GM10266 (cell line): Measurements from ENCODE around the gene CABLES2.

Source experiments
- DNase-seq: peaks from one replicate; pipeline ENCODE4 v3.0.0; 2012; ENCODE audit errors: extremely low spot score
- TF ChIP-seq, protein P1 (sequence below): IDR thresholded peaks from 2 replicates; pipeline ENCODE4 v1.5.1; 2012; ENCODE audit warnings: mild to moderate bottlenecking, low read depth; ENCODE audit not compliant: control insufficient read depth, insufficient read depth; ENCODE audit errors: missing control alignments

Gene CABLES2

DNA sequence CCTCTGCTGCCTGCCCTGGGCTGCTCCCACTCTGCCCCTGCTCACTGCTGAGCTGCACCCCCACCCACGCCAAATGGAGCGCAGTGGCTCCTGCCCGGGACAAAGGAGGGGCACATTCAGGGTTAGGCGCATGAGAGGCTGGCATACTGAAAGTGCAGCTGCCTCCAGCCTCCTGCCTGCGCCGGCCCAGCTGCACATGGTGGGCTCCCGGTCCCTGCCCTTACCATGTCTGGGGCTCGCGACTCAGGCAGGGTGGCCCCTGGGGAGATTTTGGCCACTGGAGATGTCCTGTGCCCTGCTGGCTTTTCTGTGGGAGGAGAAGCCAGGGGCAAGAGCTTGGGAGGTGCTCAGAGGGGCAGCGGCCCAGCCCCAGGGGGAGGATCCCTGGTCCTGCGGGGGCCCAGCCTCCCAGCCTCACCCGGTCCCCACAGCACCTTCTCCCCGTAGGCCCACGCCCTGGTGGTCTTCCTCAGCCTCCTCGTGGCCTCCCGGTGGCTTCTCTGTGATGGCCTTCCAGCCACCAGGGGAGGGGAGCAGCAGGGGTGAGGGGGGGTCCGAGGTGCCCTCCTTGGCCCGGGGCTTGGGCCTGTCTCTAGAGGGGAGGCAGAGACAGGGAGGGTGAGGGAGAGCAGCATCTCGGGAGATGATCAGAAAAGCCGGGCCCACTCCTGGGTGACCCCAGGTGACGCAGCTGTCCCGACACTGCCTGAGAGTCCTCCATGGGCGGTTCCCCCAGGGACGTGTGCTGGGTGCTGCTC lies 8.4 kb upstream of the CABLES2 start:
- TF ChIP-seq, protein P1, sequence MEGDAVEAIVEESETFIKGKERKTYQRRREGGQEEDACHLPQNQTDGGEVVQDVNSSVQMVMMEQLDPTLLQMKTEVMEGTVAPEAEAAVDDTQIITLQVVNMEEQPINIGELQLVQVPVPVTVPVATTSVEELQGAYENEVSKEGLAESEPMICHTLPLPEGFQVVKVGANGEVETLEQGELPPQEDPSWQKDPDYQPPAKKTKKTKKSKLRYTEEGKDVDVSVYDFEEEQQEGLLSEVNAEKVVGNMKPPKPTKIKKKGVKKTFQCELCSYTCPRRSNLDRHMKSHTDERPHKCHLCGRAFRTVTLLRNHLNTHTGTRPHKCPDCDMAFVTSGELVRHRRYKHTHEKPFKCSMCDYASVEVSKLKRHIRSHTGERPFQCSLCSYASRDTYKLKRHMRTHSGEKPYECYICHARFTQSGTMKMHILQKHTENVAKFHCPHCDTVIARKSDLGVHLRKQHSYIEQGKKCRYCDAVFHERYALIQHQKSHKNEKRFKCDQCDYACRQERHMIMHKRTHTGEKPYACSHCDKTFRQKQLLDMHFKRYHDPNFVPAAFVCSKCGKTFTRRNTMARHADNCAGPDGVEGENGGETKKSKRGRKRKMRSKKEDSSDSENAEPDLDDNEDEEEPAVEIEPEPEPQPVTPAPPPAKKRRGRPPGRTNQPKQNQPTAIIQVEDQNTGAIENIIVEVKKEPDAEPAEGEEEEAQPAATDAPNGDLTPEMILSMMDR, result no peak

GRCh38 chr20:62413896-62414481 lies 6.9 kb upstream of the CABLES2 start:
- DNase-seq, result no peak
- TF ChIP-seq, protein P1, result no peak

More for the DNA sequence above, 8.4 kb upstream of the CABLES2 start:
- DNase-seq, result no peak

- DNase-seq, result no peak
- TF ChIP-seq, protein P1, result no peak
Observed at GRCh38 chr20:62413025-62413570, 6.0 kb upstream of the CABLES2 start.

DNA sequence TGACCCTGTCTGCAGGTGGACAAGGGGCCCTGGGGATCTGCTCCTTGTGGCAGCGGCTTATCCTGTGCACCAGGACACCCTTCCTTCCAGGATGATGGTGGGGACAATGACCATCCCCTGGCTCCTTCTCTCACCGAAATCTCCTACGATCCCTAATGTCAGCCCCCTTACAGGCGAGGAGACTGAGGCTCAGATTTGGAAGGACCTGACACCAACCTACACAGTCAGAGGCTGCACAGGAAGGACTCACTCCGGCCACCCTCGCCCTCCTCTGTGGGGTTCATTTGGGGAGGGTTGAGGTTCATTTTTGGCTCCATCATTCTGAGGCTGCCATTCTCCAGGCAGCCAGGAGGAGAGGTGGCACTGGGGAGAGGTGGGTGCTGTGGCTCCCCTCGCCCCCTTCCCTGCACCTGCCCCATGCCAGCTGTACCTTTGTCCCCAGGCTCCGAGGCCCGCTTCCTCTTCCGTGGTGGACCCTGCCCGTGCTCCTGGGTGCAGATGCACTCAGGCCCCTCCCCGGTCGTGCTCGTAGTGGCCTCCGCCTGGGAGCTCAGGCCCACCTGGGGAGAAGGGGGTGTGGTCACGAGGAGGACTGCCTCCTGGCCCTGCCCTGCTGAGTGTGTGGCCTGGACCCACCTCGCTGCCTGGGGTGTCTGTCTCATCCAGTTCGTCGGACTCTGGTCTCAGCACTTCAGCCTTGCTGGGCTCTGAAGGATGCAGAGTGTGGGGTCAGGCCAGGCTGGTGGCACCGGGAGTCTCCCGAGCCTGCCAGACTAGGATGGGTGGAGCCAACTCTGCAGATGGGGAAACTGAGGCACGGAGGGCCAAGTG lies 5.3 kb upstream of the CABLES2 start:
- DNase-seq, result no peak
- TF ChIP-seq, protein P1, result no peak

DNA sequence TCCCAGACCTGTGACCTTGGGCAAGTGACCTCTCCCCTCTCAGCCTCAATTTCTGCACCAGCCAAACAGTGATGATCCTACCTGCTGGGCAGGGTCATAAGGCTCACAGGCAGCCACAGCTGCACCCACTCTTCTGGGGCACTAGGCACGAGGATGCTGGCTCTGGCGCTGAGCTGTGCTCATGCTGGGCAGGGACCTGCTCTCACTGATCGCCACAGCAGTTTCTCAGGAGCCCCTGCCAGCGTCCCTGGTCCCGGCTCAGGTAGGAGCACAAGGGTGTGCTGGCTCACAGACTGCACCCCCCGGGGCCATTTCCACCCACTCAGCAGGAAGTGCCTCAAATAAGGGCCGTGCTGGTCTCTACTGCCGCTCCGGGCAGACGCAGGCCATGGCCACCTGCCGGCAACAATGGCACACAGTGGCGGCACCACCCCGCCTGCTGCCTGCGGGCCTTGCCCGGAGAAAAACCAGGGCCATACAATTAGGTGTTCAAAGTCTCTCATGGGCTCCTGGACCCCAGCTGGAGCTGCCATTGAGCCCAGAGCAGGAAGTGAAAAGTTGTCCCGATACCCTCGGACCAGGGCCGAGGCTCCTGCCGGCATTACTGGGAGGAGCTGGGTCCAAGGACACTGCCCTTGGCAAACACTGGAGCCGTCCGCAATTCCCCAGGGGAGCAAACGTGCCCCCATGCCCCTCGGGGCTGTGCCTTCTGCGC lies 4.6 kb upstream of the CABLES2 start:
- DNase-seq, result no peak
- TF ChIP-seq, protein P1, result no peak

DNA sequence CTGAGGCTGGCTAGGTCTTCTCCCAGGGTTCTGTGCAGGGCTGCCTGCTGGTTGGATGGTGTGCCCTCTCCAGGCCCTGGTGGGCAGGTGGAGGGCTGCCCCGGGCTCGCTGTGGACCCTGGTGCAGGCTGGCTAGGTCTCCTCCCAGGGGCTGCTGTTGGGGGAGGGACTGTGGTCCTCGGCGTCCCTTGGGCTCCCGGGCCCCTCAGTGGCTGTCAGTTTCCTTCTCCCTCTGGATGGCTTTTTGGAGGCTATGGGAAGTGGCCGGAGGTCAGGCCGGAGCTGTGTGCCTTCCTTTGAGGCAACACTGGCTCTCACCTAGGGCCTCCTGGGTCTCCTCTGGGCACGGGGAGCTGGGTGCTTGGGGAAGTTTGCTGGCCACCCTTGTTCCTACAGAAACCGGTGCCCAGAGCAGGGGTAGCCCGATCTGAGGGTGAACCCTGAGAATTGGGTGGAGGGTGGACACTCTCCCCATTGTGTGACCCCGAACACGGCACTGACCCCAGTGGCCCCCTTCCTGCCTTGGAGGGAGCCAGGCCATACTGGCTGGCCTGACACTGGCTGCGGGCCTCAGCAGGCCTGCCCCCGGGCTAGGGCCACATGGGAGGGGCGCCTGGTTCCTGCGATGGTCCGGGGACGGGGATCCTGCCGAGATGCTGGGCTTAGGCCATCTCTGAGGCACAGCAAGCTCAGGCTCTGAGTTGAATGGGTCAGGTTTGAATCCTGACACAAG lies 3.8 kb upstream of the CABLES2 start:
- DNase-seq, result no peak
- TF ChIP-seq, protein P1, result no peak
